Superior temporal gyrus (tissue), 1 donor: ENCODE measurements around the gene MCM6.
A peak's percentile ranks its signal among the peaks of the same experiment; 100 is the strongest.
"Not testable (repeated sequence)": the region's sequence is repeated elsewhere in the genome, so short reads cannot be mapped to it uniquely, and the experiment has no call there.

Source experiments
- DNase-seq: peaks from one replicate; pipeline ENCODE4 v3.0.0-alpha.2; 2016; ENCODE audit errors: extremely low spot score

The MCM6 gene

DNA sequence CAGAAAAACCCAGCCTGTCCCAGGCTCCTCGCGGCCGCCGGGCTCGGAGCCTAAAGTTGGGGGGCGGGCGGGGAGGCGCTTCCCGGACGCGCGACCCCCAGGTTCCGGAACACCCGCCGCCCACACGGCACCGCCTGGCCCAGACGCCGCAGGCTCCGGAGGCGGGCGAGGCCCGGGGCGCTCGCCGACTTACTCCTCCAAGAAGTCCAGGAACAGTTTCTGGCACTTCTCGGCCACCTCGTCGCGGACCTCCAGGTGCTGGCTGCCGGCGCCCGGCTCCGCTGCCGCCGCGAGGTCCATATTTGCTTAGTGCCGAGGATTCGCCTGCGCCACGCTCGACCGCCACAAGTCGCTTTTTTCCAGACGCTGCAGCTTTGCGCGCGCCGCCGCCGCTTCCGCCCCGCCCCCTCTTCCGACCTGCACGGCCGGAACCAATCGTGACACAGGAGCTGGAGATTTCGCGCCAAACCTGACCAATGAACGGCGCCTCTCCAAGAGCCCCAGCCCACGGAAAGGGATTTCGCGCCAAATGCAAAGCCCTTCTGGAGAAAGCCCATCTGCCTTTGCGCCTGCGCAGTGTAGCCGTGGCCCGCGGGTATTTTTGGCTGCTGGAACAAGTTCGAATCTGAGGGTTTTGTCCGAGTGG lies at the start of gene MCM6:
Gene MCM6 (minus strand): TSS at position 378 of the 646 bp plus-strand sequence. CDS start 78 bp downstream, at position 300.
- DNase-seq = peak; percentile 96

DNA sequence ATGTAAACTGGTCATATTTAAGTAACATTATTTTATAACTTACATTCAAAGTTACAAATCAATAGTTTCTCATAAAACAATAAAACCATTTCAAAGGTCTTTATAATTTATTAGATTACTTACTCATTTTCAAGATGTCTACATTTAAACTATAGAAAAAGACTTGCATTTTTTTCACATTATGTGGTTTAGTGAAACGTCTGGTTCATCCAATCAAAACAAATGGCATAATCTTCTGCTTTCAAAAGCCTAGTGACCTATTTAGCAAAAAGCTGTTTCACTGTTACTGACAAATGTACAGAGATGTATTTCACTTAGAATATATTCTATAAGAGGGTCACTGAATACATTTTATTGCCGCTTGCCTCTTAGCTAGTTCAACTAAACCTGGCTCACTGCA lies 49.3 kb upstream of the MCM6 start:
- no peak for DNase-seq

DNA sequence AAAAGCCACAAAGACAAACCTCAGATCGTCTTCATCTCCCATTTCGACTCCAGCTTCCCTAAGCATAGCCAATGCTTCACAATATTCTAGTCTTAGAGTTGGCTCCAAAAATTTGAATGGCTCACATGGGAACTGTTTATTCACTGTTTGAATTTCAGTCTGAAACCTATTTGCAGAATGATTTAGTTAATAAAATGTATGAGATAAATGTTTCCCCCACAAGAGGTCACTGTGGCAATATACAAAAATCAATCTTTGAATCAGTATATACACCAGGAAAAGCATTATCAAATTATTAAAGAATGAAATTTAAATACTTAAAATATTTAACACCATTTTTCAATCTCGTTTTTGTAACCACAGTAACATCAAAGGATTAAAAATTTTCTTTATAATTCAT lies 40.0 kb upstream of the MCM6 start:
- peak; percentile 90 for DNase-seq

DNA sequence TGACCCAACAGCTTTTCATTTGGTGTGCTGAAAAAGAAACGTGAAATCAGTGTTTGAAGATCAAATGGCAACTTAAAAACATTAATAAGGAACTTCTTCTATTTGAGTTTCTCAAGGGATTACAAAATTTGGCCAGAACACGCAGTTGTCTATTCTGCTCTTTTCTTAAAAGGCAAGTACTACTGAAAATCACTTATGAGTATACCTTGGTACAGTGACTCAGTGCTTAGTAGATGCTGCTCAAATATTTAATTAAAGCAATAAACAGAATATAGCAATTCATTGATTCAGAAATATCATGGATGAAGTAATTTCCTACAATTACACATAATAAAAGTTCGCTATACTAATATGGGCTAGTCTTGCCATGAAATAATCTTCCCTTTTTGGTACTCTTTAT lies 38.2 kb upstream of the MCM6 start:
- no peak for DNase-seq

DNA sequence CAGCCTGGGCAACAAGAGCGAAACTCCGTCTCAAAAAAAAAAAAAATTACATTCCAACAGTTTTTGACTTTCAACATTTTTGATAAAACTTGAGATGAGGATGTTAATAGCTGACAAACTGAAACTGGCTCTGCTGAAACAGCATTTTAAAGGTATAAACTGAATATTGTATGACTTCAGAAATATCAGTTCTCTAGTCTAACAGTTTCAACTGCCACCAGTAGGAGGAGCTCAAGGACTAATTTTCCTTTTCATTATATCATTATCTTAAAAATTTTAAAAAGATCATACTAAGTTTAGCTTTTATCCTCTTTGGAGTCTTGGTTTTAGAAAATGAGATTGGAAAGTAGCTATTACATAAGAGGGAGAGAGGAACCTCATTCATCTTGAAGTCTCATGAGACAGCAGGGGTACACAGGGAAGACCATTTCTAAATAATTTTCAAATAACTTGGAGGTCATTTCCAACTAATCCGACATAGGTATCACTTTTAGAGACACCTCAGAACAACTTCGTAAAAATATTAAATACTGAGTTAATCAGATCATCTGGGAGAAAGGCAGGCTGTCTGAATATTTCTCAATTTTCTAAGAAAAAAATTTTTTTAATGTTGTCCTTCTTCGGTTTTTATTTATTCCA lies 37.6 kb upstream of the MCM6 start:
- DNase-seq = peak; percentile 84

- no peak for DNase-seq
These were observed 33.7 kb upstream of the MCM6 start for GRCh38 chr2:135909976-135910375.

- no peak for DNase-seq
These were observed 29.4 kb upstream of the MCM6 start for GRCh38 chr2:135905679-135906078.

- DNase-seq = no peak
These were observed 28.2 kb upstream of the MCM6 start for GRCh38 chr2:135904341-135904989.

- DNase-seq = no peak
These were observed 27.4 kb upstream of the MCM6 start for GRCh38 chr2:135903650-135904049.

DNA sequence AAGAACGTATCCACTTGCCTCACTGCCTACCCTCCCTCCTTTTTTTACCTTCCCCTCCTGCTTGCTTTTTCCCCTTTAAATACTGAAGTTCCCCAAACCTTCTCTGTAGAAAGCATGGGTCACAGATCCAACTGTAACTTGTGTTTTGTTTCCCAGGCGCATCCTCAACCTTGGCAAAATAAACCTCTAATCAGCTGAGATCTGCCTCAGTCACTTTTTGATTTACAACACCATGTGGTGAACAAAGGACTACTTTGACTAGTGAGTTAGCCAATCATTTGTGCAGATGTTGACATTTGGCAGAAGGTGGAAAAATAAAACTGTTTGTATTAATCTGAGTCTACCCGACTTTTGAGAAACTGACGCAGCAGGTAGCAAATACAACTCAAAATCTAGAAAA lies 23.3 kb upstream of the MCM6 start:
- no peak for DNase-seq

- DNase-seq = no peak
These were observed 22.1 kb upstream of the MCM6 start for GRCh38 chr2:135898234-135898786.

GRCh38 chr2:135894930-135895329 lies 18.7 kb upstream of the MCM6 start:
- DNase-seq = no peak

DNA sequence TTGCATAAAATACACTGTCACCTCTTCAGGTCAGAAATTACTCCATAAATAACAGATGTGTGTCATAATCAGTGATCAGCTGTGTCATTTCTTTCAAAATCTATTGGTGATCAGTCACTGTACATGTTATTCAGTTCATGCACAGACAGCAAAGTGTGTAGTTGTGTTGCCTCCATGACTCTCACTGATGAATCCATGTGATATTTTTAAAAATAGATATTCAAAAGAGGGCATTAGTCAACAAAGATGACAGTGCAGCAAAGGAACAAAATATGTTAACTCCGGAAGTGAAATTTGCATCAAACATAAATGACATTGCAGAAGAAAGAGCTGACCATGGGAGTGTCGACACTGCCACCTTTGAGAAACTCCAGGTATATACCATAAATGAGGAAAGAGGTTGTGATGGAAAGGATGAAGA lies 17.1 kb upstream of the MCM6 start:
- no peak for DNase-seq

DNA sequence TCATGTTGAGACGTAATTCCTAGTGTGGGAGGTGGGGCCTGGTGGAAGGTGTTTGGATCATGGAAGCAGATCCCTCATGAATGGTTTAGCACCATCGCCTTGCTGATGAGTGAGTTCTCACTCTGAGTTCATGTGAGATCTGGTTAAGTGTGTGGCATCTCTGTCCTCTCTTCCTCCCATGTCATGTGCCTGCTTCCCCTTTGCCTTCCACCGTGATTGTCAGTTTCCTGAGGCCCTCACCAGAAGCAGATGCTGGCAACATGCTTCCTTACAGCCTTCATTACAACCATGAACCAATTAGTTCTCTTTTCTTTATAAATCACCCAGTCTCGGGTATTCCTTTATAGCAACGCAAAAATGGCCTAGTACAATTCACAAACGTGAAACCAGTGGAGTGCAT lies 14.6 kb upstream of the MCM6 start:
- DNase-seq = no peak

DNA sequence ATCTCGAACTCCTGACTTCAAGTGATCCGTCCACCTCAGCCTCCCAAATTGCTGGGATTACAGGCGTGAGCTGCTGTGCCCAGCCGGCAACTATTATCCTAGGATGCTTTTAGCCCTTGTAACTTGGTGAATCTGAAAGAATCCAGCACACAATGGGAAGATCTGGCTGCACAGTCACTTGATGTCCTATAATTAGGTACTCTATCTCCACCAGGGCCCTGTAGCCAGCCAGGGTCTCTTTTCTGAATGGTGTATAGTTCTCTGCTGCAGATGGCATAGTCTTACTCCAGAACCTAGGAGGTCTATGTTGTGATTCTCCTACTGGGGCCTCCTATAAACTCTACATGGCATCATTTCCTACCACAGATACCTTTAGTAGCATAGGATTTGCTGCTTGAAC lies 13.9 kb upstream of the MCM6 start:
- DNase-seq = no peak

- DNase-seq = not testable (repeated sequence)
These were observed 12.3 kb upstream of the MCM6 start for GRCh38 chr2:135888587-135888986.

GRCh38 chr2:135885709-135886108 lies 9.5 kb upstream of the MCM6 start:
- no peak for DNase-seq

- no peak for DNase-seq
These were observed 6.2 kb upstream of the MCM6 start for GRCh38 chr2:135882415-135882814.

GRCh38 chr2:135876770-135877169 lies 527 bp upstream of the MCM6 start:
- DNase-seq = not testable (repeated sequence)

DNA sequence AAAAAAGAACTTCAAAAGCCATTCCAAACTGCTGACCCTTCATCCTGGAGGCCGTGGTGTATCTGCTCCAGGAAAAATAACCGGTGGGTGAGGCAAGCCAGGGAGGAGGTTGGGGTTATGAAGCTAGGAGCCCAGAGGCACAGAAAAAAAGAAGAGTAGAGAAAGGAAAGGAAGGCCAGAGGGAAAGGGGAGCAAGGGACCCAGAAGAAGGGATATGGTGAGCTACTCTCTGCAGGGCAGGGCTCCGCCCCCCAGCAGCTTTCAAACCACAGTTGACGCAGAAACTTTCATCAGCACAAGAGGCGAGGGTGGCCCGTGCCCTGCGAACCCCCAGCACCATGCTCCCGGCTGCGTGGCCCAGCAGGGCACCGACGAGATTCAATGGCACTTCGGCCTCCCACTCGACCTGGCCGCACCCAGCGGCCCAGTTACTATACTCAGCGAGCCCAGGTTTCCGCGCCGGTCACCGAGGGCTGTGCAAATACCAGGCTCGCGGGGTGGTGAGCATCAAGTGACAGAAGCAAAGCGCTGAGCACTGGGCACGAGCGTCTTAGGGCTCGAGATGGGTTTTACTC lies 665 bp downstream of the MCM6 start:
- DNase-seq = no peak

GRCh38 chr2:135874777-135875365 lies 1.4 kb downstream of the MCM6 start:
- DNase-seq = no peak

GRCh38 chr2:135870571-135870970 lies 5.7 kb downstream of the MCM6 start:
- no peak for DNase-seq
